ENCODE results near the gene ETS1. TPM values are rescaled to one million over a fixed set of nuclear protein-coding genes. Genes with fewer than 3 reads are reported as not detected.

The ETS1 gene
- total RNA-seq, 4 donors from 2014 or later: 21.9 to 78.4 (median 31.3) TPM

GRCh38 chr11:128555606-128556005 is 31.8 kb downstream of the ETS1 start:
- H3K36me3 ChIP-seq: no peaks in the 10 kb centered on the region
- no peaks in the 10 kb centered on the region for H3K9me3 ChIP-seq
- TF ChIP-seq POLR2A (IDR thresholded peaks at IDR 0.05) (no peak), CTCF (IDR thresholded peaks at IDR 0.05) (peak in 3 of 6 experiments; percentile 33 to 35 (median 34))
- no peak overlapping the region for H3K4me3 ChIP-seq
- no peak for DNase-seq
- no peak overlapping the region for H3K27ac ChIP-seq
- H3K27me3 ChIP-seq: no peaks in the 10 kb centered on the region
- H3K4me1 ChIP-seq: peaks cover 0 to 19% (median 0%) of the 10 kb centered on the region in 4 donors

- no peak for DNase-seq
- H3K9me3 ChIP-seq: no peaks in the 10 kb centered on the region
- peak overlapping the region in 2 of 4 donors; percentile 40 to 79 for H3K27ac ChIP-seq
Measured at GRCh38 chr11:128553662-128554362, 33.5 kb downstream of the ETS1 start.

GRCh38 chr11:128552783-128553661 is 34.3 kb downstream of the ETS1 start:
- TF ChIP-seq CTCF (IDR thresholded peaks at IDR 0.05): no peak
- no peak for TF ChIP-seq POLR2A (IDR thresholded peaks at IDR 0.05)
- Histone ChIP-seq H3K9me3 (no peaks in the 10 kb centered on the region), H3K4me3 (no peak overlapping the region), H3K4me1 (peaks cover 0 to 22% (median 13%) of the 10 kb centered on the region in 4 donors), H3K27ac (peak overlapping the region; percentile 8 to 79 (median 46)), H3K36me3 (no peaks in the 10 kb centered on the region), H3K27me3 (no peaks in the 10 kb centered on the region)
- peak in 2 of 3 donors; percentile 80 to 83 for DNase-seq

More at GRCh38 chr11:128553662-128554362, 33.5 kb downstream of the ETS1 start:
- H3K4me3 ChIP-seq: no peak overlapping the region
- peaks cover 0 to 20% (median 9%) of the 10 kb centered on the region in 4 donors for H3K4me1 ChIP-seq
- no peaks in the 10 kb centered on the region for H3K36me3 ChIP-seq
- H3K27me3 ChIP-seq: no peaks in the 10 kb centered on the region
- TF ChIP-seq POLR2A (IDR thresholded peaks at IDR 0.05): no peak
- peak in 1 of 6 experiments; percentile 8 for TF ChIP-seq CTCF (IDR thresholded peaks at IDR 0.05)

GRCh38 chr11:128551611-128552335 is 35.6 kb downstream of the ETS1 start:
- Histone ChIP-seq H3K9me3 (no peaks in the 10 kb centered on the region), H3K4me1 (peaks cover 0 to 22% (median 15%) of the 10 kb centered on the region in 4 donors), H3K27ac (peak overlapping the region; percentile 8 to 79 (median 46)), H3K36me3 (no peaks in the 10 kb centered on the region), H3K27me3 (no peaks in the 10 kb centered on the region), H3K4me3 (no peak overlapping the region)
- TF ChIP-seq CTCF (IDR thresholded peaks at IDR 0.05) (no peak), POLR2A (IDR thresholded peaks at IDR 0.05) (no peak)
- peak in 2 of 3 donors; percentile 62 for DNase-seq

- H3K27ac ChIP-seq: peak overlapping the region; percentile 8 to 79 (median 42)
- no peak for TF ChIP-seq CTCF (IDR thresholded peaks at IDR 0.05)
- TF ChIP-seq POLR2A (IDR thresholded peaks at IDR 0.05): no peak
- no peak for DNase-seq
Measured at GRCh38 chr11:128551058-128551457, 36.3 kb downstream of the ETS1 start.

More at GRCh38 chr11:128551058-128551457, 36.3 kb downstream of the ETS1 start:
- Histone ChIP-seq H3K9me3 (no peaks in the 10 kb centered on the region), H3K4me3 (no peak overlapping the region), H3K27me3 (no peaks in the 10 kb centered on the region), H3K4me1 (peaks cover 0 to 22% (median 15%) of the 10 kb centered on the region in 4 donors), H3K36me3 (no peaks in the 10 kb centered on the region)

Data from Peyer's patch (tissue), 4 donors.